Prostate gland (tissue), 2 donors: ENCODE results near the gene GSTA3.

ENCODE experiments used
- POLR2A ChIP-seq: fragments of 450-650 bp; IDR thresholded peaks from one replicate; pipeline ENCODE4 v1.6.1; 2016; ENCODE audit warnings: antibody characterized with exemption, mild to moderate bottlenecking
- POLR2AphosphoS5 ChIP-seq: sonication (generic); formaldehyde crosslinking; IDR thresholded peaks from one replicate; pipeline ENCODE4 v1.6.1; 2017; ENCODE audit warnings: antibody characterized with exemption
- TF ChIP-seq, protein P1 (sequence below), 4 experiments: fragments of 200-600 bp in 2 of 4; fragments of 450-650 bp in 2 of 4; sonication (generic) in 2 of 4; IDR thresholded peaks; 1 replicate in 3 of 4; 2 replicates in 1 of 4; pipeline ENCODE4 v1.5.1; 2016 to 2019; ENCODE audit warnings: antibody characterized with exemption in 4 of 4, mild to moderate bottlenecking in 2 of 4, moderate library complexity in 2 of 4

DNA sequence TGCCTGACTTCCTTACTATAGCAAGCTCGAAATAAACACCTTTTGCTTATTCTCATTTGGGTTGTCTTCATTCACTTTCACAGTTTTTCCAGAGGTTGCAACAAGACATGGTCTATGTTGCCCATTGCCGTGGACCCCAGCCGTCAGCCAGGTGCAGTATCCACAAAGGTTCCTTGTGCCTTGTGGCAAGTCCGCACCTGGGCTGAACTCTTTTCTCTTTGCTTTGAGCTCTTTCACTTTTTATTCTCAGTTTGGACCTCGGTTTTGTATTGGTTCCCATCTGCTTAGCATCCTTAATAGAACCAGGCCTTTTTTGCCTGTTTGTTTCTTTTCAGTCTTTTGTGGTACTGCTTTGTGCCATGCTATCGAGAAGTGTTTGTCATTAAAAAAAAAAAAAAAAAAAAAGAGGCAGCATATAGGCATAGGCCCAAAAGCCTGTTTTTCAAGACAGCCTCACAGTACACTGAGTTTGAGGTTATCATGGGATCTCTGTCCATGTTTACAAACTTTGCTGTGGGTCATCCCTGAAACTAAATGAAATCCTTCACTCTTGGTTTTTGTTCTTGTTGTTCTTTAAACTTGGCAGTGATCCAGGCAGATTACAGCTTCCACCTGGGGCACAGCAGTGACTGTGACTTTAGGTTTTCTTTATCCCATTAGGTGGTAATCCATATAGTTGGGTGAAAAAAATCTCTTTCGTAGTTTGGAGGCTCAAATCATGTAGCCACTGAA, 33.3 kb downstream of the GSTA3 start:
- TF ChIP-seq, protein P1, sequence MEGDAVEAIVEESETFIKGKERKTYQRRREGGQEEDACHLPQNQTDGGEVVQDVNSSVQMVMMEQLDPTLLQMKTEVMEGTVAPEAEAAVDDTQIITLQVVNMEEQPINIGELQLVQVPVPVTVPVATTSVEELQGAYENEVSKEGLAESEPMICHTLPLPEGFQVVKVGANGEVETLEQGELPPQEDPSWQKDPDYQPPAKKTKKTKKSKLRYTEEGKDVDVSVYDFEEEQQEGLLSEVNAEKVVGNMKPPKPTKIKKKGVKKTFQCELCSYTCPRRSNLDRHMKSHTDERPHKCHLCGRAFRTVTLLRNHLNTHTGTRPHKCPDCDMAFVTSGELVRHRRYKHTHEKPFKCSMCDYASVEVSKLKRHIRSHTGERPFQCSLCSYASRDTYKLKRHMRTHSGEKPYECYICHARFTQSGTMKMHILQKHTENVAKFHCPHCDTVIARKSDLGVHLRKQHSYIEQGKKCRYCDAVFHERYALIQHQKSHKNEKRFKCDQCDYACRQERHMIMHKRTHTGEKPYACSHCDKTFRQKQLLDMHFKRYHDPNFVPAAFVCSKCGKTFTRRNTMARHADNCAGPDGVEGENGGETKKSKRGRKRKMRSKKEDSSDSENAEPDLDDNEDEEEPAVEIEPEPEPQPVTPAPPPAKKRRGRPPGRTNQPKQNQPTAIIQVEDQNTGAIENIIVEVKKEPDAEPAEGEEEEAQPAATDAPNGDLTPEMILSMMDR (IDR thresholded peaks at IDR 0.05) = no peak
- TF ChIP-seq POLR2A = no peak
- TF ChIP-seq POLR2AphosphoS5 = no peak
